Measurements from ENCODE around the gene FCN2.

DNA sequence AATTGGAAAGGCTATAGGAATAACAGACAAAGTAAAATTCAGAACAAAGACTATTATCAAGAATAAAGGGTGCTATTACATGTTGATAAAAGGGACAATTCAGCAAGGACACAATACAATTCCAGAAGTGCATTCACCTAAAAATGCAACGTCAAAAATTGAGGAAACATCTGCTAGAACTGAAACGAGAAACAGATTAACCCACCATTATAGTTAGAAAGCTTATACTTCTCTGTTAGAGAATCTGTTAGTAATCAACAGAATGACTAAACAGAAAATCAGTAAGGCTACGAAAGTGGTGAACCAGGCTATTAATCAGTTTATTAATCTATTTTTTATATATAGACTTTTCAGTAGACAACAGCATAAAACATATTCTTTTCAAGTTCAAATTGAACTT, 22.3 kb downstream of the FCN2 start:
- TF ChIP-seq, protein P1, sequence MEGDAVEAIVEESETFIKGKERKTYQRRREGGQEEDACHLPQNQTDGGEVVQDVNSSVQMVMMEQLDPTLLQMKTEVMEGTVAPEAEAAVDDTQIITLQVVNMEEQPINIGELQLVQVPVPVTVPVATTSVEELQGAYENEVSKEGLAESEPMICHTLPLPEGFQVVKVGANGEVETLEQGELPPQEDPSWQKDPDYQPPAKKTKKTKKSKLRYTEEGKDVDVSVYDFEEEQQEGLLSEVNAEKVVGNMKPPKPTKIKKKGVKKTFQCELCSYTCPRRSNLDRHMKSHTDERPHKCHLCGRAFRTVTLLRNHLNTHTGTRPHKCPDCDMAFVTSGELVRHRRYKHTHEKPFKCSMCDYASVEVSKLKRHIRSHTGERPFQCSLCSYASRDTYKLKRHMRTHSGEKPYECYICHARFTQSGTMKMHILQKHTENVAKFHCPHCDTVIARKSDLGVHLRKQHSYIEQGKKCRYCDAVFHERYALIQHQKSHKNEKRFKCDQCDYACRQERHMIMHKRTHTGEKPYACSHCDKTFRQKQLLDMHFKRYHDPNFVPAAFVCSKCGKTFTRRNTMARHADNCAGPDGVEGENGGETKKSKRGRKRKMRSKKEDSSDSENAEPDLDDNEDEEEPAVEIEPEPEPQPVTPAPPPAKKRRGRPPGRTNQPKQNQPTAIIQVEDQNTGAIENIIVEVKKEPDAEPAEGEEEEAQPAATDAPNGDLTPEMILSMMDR (IDR thresholded peaks at IDR 0.05 in 8 of 11, conservative IDR thresholded peaks at IDR 0.05 in 3 of 11), result no peak
- no peak for TF ChIP-seq POLR2A (IDR thresholded peaks at IDR 0.05)
- TF ChIP-seq POLR2AphosphoS5 (IDR thresholded peaks at IDR 0.05), result no peak
